ENCODE results near the gene IKBKG.
"Not testable (repeated sequence)": the region's sequence is repeated elsewhere in the genome, so short reads cannot be mapped to it uniquely, and the experiment has no call there.

GRCh38 chrX:154558060-154558690 is 10.8 kb downstream of the IKBKG start:
- not testable (repeated sequence) for TF ChIP-seq CTCF (tag by site-specific recombination; IDR thresholded peaks at IDR 0.05); BCL11A (tag by site-specific recombination; IDR thresholded peaks at IDR 0.05; ENCODE audit: low read depth); ZSCAN23 (tag by site-specific recombination; IDR thresholded peaks at IDR 0.05); KLF1 (tag by site-specific recombination; IDR thresholded peaks at IDR 0.05); ZNF654 (tag by site-specific recombination; IDR thresholded peaks at IDR 0.05; ENCODE audit: low read depth)
